WERI-Rb-1 (cell line): ENCODE results near the gene NUMA1.

Experiments used
- DNase-seq: peaks from one replicate; pipeline ENCODE4 v3.0.0-alpha.2; 2020
- H3K27ac ChIP-seq: fragments of 250-450 bp; sonication (Bioruptor Pico); 2 replicates; pipeline ENCODE4 v1.5.1; 2020; ENCODE audit warnings: mild to moderate bottlenecking, moderate library complexity
- H3K27me3 ChIP-seq: fragments of 250-450 bp; sonication (Bioruptor Pico); 2 replicates; pipeline ENCODE4 v1.5.1; 2021; ENCODE audit warnings: mild to moderate bottlenecking, low read depth, moderate library complexity; ENCODE audit not compliant: insufficient read depth, severe bottlenecking
- H3K36me3 ChIP-seq: fragments of 250-450 bp; sonication (Bioruptor Pico); 2 replicates; pipeline ENCODE4 v1.5.1; 2020; ENCODE audit warnings: mild to moderate bottlenecking, moderate library complexity
- H3K4me3 ChIP-seq: 2 replicates; pipeline ENCODE4 v1.5.1; 2011; ENCODE audit warnings: low read depth, mild to moderate bottlenecking, control low read depth, low read length
- H3K9me3 ChIP-seq: fragments of 250-450 bp; sonication (Bioruptor Pico); 2 replicates; pipeline ENCODE4 v1.5.1; 2021; ENCODE audit warnings: mild to moderate bottlenecking, moderate library complexity; ENCODE audit not compliant: severe bottlenecking
- TF ChIP-seq, protein P1 (sequence below): IDR thresholded peaks from 2 replicates; pipeline ENCODE4 v1.5.1; 2011; ENCODE audit warnings: low read depth, mild to moderate bottlenecking, control low read depth, inconsistent platforms, low read length

The NUMA1 gene

GRCh38 chr11:71995726-71996291, 84.5 kb downstream of the NUMA1 start:
- TF ChIP-seq, protein P1, sequence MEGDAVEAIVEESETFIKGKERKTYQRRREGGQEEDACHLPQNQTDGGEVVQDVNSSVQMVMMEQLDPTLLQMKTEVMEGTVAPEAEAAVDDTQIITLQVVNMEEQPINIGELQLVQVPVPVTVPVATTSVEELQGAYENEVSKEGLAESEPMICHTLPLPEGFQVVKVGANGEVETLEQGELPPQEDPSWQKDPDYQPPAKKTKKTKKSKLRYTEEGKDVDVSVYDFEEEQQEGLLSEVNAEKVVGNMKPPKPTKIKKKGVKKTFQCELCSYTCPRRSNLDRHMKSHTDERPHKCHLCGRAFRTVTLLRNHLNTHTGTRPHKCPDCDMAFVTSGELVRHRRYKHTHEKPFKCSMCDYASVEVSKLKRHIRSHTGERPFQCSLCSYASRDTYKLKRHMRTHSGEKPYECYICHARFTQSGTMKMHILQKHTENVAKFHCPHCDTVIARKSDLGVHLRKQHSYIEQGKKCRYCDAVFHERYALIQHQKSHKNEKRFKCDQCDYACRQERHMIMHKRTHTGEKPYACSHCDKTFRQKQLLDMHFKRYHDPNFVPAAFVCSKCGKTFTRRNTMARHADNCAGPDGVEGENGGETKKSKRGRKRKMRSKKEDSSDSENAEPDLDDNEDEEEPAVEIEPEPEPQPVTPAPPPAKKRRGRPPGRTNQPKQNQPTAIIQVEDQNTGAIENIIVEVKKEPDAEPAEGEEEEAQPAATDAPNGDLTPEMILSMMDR = no peak
- DNase-seq = no peak

DNA sequence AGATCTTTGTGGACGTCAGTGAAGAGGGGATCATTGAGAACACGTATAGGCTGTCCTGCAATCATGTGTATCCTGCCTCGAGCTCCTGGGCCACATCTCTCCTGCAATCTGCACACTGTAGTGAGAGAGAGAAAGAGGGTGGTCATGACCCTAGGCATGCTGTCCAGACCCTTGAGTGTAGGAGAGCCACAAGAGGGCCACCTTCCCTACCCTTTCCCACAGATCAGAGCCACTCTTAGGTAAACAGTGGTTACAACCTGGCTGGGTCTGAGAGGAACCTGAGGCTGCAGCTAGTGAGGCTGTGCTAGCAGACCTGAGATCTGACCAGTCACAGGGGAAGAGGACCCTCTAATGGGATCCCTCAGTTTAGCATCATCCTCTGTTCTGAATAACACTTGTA, 85.6 kb downstream of the NUMA1 start:
- Histone ChIP-seq H3K27me3 (no peaks in the 10 kb centered on the region), H3K36me3 (peaks cover 28% of the 10 kb centered on the region), H3K9me3 (no peaks in the 10 kb centered on the region), H3K27ac (no peak overlapping the region), H3K4me3 (no peak overlapping the region)
- TF ChIP-seq, protein P1 = no peak
- no peak for DNase-seq

More at GRCh38 chr11:71995726-71996291, 84.5 kb downstream of the NUMA1 start:
- no peaks in the 10 kb centered on the region for H3K9me3 ChIP-seq
- peaks cover 24% of the 10 kb centered on the region for H3K36me3 ChIP-seq
- H3K27me3 ChIP-seq = no peaks in the 10 kb centered on the region
- H3K4me3 ChIP-seq = no peak overlapping the region
- H3K27ac ChIP-seq = no peak overlapping the region

DNA sequence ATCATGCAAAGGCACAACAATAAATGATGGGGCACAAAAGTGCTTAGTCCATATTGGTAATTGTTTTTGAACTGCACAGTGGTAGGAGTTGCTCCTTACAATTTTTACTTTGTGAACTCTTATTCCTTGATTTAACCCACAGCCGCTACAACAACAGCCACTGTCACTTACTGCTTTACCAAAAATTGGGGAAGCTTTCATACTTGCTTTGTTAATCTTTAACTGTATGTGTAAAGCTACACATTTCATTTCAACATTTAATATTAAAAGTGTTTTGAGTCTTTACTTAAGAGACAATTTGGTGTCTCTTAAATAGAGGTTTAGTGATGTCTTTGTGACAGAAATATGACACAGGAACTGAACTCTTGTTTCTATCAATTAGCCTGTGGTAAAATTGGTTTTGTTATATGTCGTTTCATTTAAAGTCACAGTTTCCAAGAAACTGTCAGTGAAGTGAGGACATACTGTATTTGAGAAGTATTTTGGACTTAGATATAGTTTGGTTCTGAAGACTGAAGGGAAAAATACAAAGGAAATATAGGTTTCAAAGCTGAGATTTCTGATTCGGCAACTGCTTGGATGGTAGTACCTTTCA, 88.1 kb downstream of the NUMA1 start:
- Histone ChIP-seq H3K27ac (no peak overlapping the region), H3K4me3 (no peak overlapping the region), H3K36me3 (peaks cover 31% of the 10 kb centered on the region), H3K9me3 (no peaks in the 10 kb centered on the region), H3K27me3 (no peaks in the 10 kb centered on the region)
- DNase-seq = no peak
- TF ChIP-seq, protein P1 = no peak

GRCh38 chr11:71991494-71991893, 88.8 kb downstream of the NUMA1 start:
- TF ChIP-seq, protein P1 = no peak
- no peak overlapping the region for H3K4me3 ChIP-seq
- no peaks in the 10 kb centered on the region for H3K27me3 ChIP-seq
- no peak for DNase-seq
- no peaks in the 10 kb centered on the region for H3K9me3 ChIP-seq
- H3K36me3 ChIP-seq = peaks cover 34% of the 10 kb centered on the region
- no peak overlapping the region for H3K27ac ChIP-seq

DNA sequence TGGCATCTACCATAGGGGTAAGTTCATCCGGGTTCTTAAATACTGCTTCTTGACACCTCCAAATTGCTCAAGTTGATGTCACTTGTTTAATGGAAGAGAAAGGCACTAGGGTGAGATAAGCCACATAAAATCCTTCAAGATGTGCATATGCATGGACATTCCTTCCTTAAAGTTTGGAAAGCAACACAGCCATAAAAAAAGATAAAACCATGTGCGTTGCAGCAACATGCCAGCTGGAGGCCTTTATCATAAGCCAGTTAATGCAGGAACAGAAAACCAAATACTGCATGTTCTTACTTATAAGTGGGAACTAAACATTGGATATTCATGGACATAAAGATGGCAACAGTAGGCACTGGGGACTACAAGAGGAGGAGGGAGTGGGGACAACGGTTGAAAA, 89.6 kb downstream of the NUMA1 start:
- Histone ChIP-seq H3K27ac (no peak overlapping the region), H3K27me3 (no peaks in the 10 kb centered on the region), H3K9me3 (no peaks in the 10 kb centered on the region), H3K4me3 (no peak overlapping the region), H3K36me3 (peaks cover 39% of the 10 kb centered on the region)
- TF ChIP-seq, protein P1 = no peak
- no peak for DNase-seq

GRCh38 chr11:71988050-71988449, 92.3 kb downstream of the NUMA1 start:
- no peak for DNase-seq

More at GRCh38 chr11:71988050-71988449, 92.3 kb downstream of the NUMA1 start:
- Histone ChIP-seq H3K27ac (no peak overlapping the region), H3K36me3 (peaks cover 53% of the 10 kb centered on the region), H3K27me3 (no peaks in the 10 kb centered on the region), H3K9me3 (no peaks in the 10 kb centered on the region), H3K4me3 (no peak overlapping the region)
- TF ChIP-seq, protein P1 = no peak
